ENCODE measurements around the gene FBXO3. TPM values are rescaled to one million over a fixed set of nuclear protein-coding genes. Genes with fewer than 3 reads are reported as not detected.

The FBXO3 gene
- total and polyA plus RNA-seq, 9 of the 15 experiments (the other 6 are each of a cell fraction or from before 2014, with no cell fraction given): 11.6 to 59.3 (median 29.2) TPM

GRCh38 chr11:33737362-33737821 lies 36.9 kb downstream of the FBXO3 start (continued):
- TF ChIP-seq, protein P1, sequence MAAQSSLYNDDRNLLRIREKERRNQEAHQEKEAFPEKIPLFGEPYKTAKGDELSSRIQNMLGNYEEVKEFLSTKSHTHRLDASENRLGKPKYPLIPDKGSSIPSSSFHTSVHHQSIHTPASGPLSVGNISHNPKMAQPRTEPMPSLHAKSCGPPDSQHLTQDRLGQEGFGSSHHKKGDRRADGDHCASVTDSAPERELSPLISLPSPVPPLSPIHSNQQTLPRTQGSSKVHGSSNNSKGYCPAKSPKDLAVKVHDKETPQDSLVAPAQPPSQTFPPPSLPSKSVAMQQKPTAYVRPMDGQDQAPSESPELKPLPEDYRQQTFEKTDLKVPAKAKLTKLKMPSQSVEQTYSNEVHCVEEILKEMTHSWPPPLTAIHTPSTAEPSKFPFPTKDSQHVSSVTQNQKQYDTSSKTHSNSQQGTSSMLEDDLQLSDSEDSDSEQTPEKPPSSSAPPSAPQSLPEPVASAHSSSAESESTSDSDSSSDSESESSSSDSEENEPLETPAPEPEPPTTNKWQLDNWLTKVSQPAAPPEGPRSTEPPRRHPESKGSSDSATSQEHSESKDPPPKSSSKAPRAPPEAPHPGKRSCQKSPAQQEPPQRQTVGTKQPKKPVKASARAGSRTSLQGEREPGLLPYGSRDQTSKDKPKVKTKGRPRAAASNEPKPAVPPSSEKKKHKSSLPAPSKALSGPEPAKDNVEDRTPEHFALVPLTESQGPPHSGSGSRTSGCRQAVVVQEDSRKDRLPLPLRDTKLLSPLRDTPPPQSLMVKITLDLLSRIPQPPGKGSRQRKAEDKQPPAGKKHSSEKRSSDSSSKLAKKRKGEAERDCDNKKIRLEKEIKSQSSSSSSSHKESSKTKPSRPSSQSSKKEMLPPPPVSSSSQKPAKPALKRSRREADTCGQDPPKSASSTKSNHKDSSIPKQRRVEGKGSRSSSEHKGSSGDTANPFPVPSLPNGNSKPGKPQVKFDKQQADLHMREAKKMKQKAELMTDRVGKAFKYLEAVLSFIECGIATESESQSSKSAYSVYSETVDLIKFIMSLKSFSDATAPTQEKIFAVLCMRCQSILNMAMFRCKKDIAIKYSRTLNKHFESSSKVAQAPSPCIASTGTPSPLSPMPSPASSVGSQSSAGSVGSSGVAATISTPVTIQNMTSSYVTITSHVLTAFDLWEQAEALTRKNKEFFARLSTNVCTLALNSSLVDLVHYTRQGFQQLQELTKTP (IDR thresholded peaks at IDR 0.05; ENCODE audit: low read depth in 1 of 2, partially characterized antibody in 2 of 2): peak in 1 of 2 experiments; percentile 34
- TF ChIP-seq ZEB2 (IDR thresholded peaks at IDR 0.05) (peak; percentile 84), FOXK2 (conservative IDR thresholded peaks at IDR 0.05 in 1 of 2, IDR thresholded peaks at IDR 0.05 in 1 of 2; ENCODE audit: low read depth in 2 of 2) (peak; percentile 88 to 92), NFATC3 (IDR thresholded peaks at IDR 0.05) (peak; percentile 24; the same call in 1 of the 2 replicates), SOX6 (IDR thresholded peaks at IDR 0.05) (peak; percentile 89), MEIS2 (IDR thresholded peaks at IDR 0.05; ENCODE audit: partially characterized antibody) (peak; percentile 82), PURB (CRISPR knock-in tag; IDR thresholded peaks at IDR 0.05; ENCODE audit: low read depth) (no peak), EGR1 (conservative IDR thresholded peaks at IDR 0.05) (peak; percentile 93), LCOR (CRISPR knock-in tag; IDR thresholded peaks at IDR 0.05) (peak; percentile 68), SPI1 (IDR thresholded peaks at IDR 0.05; ENCODE audit: borderline replicate concordance, low read depth, low read length) (0 out of 2 replicates have a peak, but pooled peaks have one; percentile 45), REST (IDR thresholded peaks at IDR 0.05; ENCODE audit: borderline replicate concordance) (peak; percentile 21; the same call in 1 of the 2 replicates), REST (CRISPR knock-in tag; IDR thresholded peaks at IDR 0.05; ENCODE audit: low read depth) (no peak), MXI1 (IDR thresholded peaks at IDR 0.05; ENCODE audit: low read depth, low read length) (peak; percentile 53; the same call in 1 of the 2 replicates), POLR2AphosphoS5 (IDR thresholded peaks at IDR 0.05; ENCODE audit: control insufficient read depth, insufficient read depth, low read depth, low read length) (peak; percentile 95), GATAD2B (IDR thresholded peaks at IDR 0.05; ENCODE audit: borderline replicate concordance) (peak; percentile 74), GABPB1 (CRISPR knock-in tag; IDR thresholded peaks at IDR 0.05) (peak; percentile 44; the same call in 1 of the 2 replicates), TAL1 (IDR thresholded peaks at IDR 0.05) (peak; percentile 95)
- TF ChIP-seq, protein P2, sequence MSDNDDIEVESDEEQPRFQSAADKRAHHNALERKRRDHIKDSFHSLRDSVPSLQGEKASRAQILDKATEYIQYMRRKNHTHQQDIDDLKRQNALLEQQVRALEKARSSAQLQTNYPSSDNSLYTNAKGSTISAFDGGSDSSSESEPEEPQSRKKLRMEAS (CRISPR knock-in tag; IDR thresholded peaks at IDR 0.05): peak; percentile 25; the same call in 1 of the 2 replicates
